ENCODE data around the gene CBLC. TPM values are rescaled to one million over a fixed set of nuclear protein-coding genes. Genes with fewer than 3 reads are reported as not detected.

Gene CBLC
- total RNA-seq, 1 experiment from 2014 or later: 25.4 TPM

DNA sequence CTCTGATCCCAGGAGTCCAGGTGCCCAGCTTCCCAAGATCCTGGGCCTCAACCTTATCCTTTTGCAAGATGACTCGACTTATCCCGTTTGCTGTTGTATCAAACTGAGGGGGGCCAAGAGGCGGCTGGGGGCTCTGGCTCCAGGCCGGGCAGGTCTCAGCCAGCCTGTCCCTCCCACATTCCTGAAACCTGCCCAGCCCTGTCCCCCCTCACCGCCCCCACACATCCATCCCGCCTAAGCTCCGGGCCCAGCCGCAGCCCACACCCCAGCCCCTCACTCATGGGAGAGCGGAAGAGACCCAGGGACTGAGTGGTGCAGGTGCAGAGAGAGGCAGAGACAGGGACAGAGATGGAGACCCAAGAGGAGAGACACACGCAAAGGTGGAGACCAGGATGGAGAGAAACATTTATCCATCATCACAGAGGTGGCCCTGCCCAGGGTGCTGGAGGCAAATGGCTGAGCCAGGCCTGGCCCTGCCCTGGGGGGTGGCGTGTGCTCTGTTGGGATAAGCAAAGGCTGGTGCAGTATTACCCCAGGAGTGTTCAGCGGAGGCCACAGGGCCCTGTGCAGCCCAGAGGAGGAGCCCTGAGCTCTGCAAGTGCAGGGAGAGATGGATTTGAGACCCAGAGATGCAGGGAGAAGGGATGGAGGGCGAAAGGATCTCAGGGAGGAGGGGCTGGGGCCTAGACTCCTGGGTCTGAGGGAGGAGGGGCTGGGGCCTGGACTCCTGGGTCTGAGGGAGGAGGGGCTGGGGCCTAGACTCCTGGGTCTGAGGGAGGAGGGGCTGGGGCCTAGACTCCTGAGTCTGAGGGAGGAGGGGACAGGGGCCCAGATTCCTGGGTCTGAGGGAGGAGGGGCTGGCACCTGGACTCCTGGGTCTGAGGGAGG is 32.8 kb downstream of the CBLC start:
- no peaks in the 10 kb centered on the region for H3K9me2 ChIP-seq (replicated peaks; ENCODE audit: low read length)
- TF ChIP-seq EZH2phosphoT487 (IDR thresholded peaks at IDR 0.05; ENCODE audit: borderline replicate concordance, low read length) (no peak), EZH2 (IDR thresholded peaks at IDR 0.05; ENCODE audit: low read length, unreplicated experiment) (no peak)
- TF ChIP-seq, protein P1, sequence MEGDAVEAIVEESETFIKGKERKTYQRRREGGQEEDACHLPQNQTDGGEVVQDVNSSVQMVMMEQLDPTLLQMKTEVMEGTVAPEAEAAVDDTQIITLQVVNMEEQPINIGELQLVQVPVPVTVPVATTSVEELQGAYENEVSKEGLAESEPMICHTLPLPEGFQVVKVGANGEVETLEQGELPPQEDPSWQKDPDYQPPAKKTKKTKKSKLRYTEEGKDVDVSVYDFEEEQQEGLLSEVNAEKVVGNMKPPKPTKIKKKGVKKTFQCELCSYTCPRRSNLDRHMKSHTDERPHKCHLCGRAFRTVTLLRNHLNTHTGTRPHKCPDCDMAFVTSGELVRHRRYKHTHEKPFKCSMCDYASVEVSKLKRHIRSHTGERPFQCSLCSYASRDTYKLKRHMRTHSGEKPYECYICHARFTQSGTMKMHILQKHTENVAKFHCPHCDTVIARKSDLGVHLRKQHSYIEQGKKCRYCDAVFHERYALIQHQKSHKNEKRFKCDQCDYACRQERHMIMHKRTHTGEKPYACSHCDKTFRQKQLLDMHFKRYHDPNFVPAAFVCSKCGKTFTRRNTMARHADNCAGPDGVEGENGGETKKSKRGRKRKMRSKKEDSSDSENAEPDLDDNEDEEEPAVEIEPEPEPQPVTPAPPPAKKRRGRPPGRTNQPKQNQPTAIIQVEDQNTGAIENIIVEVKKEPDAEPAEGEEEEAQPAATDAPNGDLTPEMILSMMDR (conservative IDR thresholded peaks at IDR 0.05; ENCODE audit: low read depth, low read length): no peak
- H3K27ac ChIP-seq (ENCODE audit: low read length): no peak overlapping the region
- BruUV-seq (replicated peaks): no TSS peak
- no peak overlapping the region for H3K4me2 ChIP-seq (ENCODE audit: low read length)
- H3K79me2 ChIP-seq (ENCODE audit: low read length): no peaks in the 10 kb centered on the region
- H3K27me3 ChIP-seq (ENCODE audit: low read length): no peaks in the 10 kb centered on the region
- DNase-seq (no peak), ATAC-seq (no peak)
- H3K4me3 ChIP-seq (ENCODE audit: low read length): no peak overlapping the region
- POLR2A ChIA-PET (ENCODE audit: unreplicated experiment): no interaction called here
- no peaks in the 10 kb centered on the region for H3K36me3 ChIP-seq (ENCODE audit: low read depth, low read length)
- no peaks in the 10 kb centered on the region for H3K9me3 ChIP-seq (ENCODE audit: low read length)
- no peaks in the 10 kb centered on the region for H3F3A ChIP-seq (ENCODE audit: low read length, unreplicated experiment)
- no peaks in the 10 kb centered on the region for H4K20me1 ChIP-seq (ENCODE audit: low read length)
- CTCF ChIA-PET: no interaction called here
- H3K4me1 ChIP-seq (ENCODE audit: insufficient read depth, low read length): peaks cover 28% of the 10 kb centered on the region
- intact Hi-C loops (cut with micrococcal nuclease): no loop called here
- no peak overlapping the region for H3K9ac ChIP-seq (ENCODE audit: low read length)
- no peak overlapping the region for H2AFZ ChIP-seq (ENCODE audit: low read length)

DNA sequence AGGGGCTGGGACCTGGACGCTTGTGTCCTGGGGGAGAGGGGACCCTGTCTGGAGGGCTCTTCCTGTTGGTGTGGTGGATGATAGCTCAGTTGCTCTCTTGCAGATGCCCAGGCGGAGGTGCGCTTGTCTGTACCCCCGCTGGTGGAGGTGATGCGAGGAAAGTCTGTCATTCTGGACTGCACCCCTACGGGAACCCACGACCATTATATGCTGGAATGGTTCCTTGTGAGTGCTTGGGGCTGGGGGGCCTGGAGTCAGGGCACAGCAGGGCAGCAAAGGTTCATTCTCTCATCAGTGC is 33.4 kb downstream of the CBLC start:
- POLR2A ChIA-PET (ENCODE audit: unreplicated experiment): no interaction called here
- Histone ChIP-seq H3K9ac (ENCODE audit: low read length) (no peak overlapping the region), H3K9me2 (replicated peaks; ENCODE audit: low read length) (no peaks in the 10 kb centered on the region), H3F3A (ENCODE audit: low read length, unreplicated experiment) (no peaks in the 10 kb centered on the region), H3K4me3 (ENCODE audit: low read length) (no peak overlapping the region), H3K79me2 (ENCODE audit: low read length) (no peaks in the 10 kb centered on the region), H3K4me1 (ENCODE audit: insufficient read depth, low read length) (peaks cover 28% of the 10 kb centered on the region), H3K27ac (ENCODE audit: low read length) (no peak overlapping the region), H2AFZ (ENCODE audit: low read length) (no peak overlapping the region), H3K4me2 (ENCODE audit: low read length) (no peak overlapping the region), H3K9me3 (ENCODE audit: low read length) (no peaks in the 10 kb centered on the region), H3K36me3 (ENCODE audit: low read depth, low read length) (no peaks in the 10 kb centered on the region), H4K20me1 (ENCODE audit: low read length) (no peaks in the 10 kb centered on the region), H3K27me3 (ENCODE audit: low read length) (no peaks in the 10 kb centered on the region)
- ATAC-seq (no peak), DNase-seq (no peak)
- intact Hi-C loops (cut with micrococcal nuclease): no loop called here
- CTCF ChIA-PET: no interaction called here
- no peak for TF ChIP-seq EZH2 (IDR thresholded peaks at IDR 0.05; ENCODE audit: low read length, unreplicated experiment)
- TF ChIP-seq EZH2phosphoT487 (IDR thresholded peaks at IDR 0.05; ENCODE audit: borderline replicate concordance, low read length): no peak
- TF ChIP-seq, protein P1 (conservative IDR thresholded peaks at IDR 0.05; ENCODE audit: low read depth, low read length): no peak
- BruUV-seq (replicated peaks): no TSS peak

DNA sequence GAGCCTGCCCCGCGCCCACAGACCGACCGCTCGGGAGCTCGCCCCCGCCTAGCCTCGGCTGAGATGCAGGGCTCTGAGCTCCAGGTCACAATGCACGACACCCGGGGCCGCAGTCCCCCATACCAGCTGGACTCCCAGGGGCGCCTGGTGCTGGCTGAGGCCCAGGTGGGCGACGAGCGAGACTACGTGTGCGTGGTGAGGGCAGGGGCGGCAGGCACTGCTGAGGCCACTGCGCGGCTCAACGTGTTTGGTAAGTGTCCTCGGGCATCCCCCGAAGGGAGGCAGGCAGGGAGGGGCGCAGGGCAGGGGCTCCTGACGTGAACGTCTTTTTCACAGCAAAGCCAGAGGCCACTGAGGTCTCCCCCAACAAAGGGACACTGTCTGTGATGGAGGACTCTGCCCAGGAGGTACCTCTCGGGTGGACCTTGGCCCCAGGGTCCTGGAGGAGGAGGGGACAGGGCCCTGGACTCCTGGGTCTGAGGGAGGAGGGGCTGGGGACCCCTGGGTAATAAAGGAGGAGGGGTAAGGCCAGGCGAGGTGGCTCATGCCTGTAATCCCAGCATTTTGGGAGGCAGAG is 34.5 kb downstream of the CBLC start:
- H3K27ac ChIP-seq (ENCODE audit: low read length): no peak overlapping the region
- intact Hi-C loops (cut with micrococcal nuclease): no loop called here
- H3F3A ChIP-seq (ENCODE audit: low read length, unreplicated experiment): no peaks in the 10 kb centered on the region
- no peaks in the 10 kb centered on the region for H3K36me3 ChIP-seq (ENCODE audit: low read depth, low read length)
- no peak overlapping the region for H3K4me3 ChIP-seq (ENCODE audit: low read length)
- no peak overlapping the region for H2AFZ ChIP-seq (ENCODE audit: low read length)
- no peak overlapping the region for H3K9ac ChIP-seq (ENCODE audit: low read length)
- DNase-seq: no peak
- no peaks in the 10 kb centered on the region for H3K9me2 ChIP-seq (replicated peaks; ENCODE audit: low read length)
- no peaks in the 10 kb centered on the region for H3K9me3 ChIP-seq (ENCODE audit: low read length)
- no peaks in the 10 kb centered on the region for H3K27me3 ChIP-seq (ENCODE audit: low read length)
- no peak for TF ChIP-seq EZH2 (IDR thresholded peaks at IDR 0.05; ENCODE audit: low read length, unreplicated experiment)
- TF ChIP-seq, protein P1 (conservative IDR thresholded peaks at IDR 0.05; ENCODE audit: low read depth, low read length): no peak
- TF ChIP-seq EZH2phosphoT487 (IDR thresholded peaks at IDR 0.05; ENCODE audit: borderline replicate concordance, low read length): no peak
- no peaks in the 10 kb centered on the region for H4K20me1 ChIP-seq (ENCODE audit: low read length)
- peaks cover 19% of the 10 kb centered on the region for H3K4me1 ChIP-seq (ENCODE audit: insufficient read depth, low read length)
- no peak overlapping the region for H3K4me2 ChIP-seq (ENCODE audit: low read length)
- BruUV-seq (replicated peaks): no TSS peak
- POLR2A ChIA-PET (ENCODE audit: unreplicated experiment): no interaction called here
- no peaks in the 10 kb centered on the region for H3K79me2 ChIP-seq (ENCODE audit: low read length)
- CTCF ChIA-PET: no interaction called here
- ATAC-seq: no peak
